Measurements from ENCODE around the gene REEP5.
"Not testable (repeated sequence)": the region's sequence is repeated elsewhere in the genome, so short reads cannot be mapped to it uniquely, and the experiment has no call there.

Gene REEP5

DNA sequence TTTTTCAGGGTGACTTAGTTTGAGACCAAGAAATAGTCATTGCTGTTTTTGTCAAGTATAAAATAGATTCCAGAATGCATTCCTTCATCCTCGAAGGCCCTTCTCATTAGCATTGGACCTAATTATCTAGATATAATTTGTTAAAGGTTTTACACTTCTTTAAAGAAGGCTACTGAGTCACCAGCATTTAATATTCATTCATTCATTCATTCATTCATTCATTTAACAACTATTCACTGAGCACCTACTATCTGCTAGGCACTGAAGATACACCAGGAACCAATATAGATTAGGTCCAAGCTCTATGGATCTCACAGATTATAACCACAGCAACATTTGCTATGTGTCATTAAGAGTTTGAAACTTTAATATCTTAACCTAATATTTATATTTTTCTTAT, 11.1 kb upstream of the REEP5 start:
- DNase-seq (ENCODE audit: low read depth) = no peak

DNA sequence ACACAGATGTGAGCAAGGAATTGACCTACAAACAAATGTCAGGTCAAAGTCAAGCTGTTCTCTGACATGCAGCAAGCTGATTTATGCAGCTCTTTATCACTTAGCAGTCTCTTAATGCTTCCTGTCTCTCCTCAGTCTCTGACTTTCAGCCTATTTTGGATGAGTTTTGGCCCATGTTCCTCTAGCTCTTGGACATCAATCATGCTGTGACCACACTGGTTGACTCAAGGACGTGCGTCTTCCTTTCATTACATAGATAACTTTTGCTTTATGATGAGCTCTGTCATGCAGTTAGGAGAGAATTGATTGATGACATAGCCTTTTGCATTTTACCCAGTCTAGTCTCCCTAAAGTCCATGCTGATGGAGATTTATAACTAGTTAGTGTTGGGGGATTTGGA, 9.4 kb upstream of the REEP5 start:
- DNase-seq (ENCODE audit: low read depth) = no peak

DNA sequence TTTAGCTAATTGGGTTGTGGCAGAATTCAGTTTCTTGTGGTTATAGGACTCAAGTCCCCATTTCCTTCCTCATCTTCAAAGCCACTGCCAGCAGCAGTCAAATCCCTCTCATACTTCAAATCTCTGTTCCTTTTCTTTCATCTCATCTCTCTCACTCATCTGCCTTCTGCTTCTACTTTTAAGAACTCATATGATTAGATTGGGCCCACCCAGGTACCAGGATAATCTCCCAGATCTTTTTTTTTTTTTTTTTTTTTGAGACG, 8.0 kb upstream of the REEP5 start:
- no peak for DNase-seq (ENCODE audit: low read depth)

DNA sequence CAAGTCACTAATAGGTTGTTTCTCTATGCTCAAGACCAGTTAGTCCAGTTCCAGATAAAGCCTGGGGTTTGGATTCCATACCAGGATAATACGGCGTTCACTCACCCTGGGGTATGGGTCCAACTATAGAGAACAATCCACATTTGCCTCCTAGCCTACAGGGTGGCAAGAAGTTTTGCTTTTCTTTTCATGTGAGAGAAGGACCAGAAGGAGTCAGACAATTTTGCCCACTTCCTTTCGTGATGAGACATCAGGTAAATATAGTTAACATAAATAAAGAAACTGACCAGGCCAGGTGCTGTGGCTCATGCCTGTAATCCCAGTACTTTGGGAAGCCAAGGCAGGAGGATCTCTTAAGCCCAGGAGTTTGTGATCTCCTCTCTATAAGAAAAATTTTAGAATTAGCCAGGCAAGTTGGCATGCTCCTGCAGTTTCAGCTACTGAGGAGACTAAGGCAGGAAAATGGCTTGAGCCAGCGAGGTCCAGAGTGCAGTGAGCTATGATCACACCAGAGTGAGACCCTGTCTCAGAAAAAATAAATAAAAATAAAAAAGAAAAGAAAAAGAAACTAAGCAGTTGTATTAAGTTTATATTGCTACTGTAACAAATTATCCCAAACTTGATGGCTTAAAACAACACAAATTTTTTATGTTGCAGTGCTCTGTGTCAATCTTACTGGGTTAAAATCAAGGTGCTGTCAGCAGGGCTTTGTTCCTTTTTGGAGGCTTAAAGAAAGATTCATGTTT, 7.5 kb upstream of the REEP5 start:
- DNase-seq (ENCODE audit: low read depth) = no peak

DNA sequence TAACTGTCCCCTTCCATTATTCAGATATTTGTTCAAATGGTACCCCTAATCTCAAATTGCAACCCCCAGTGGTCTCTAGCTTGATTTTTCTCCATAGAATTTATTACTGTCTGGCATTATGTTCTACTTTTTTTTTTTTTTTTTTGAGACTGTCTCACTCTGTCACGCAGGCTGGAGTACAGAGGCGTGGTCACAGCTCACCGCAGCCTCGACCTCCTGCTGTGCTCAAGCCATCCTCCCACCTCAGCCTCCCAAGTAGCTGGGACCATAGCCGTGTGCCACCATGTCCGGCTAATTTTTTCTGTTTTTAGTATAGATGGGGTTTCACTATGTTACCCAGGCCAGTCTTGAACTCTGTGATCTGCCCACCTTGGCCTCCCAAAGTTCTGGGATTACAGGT, 2.0 kb upstream of the REEP5 start:
- no peak for DNase-seq (ENCODE audit: low read depth)

DNA sequence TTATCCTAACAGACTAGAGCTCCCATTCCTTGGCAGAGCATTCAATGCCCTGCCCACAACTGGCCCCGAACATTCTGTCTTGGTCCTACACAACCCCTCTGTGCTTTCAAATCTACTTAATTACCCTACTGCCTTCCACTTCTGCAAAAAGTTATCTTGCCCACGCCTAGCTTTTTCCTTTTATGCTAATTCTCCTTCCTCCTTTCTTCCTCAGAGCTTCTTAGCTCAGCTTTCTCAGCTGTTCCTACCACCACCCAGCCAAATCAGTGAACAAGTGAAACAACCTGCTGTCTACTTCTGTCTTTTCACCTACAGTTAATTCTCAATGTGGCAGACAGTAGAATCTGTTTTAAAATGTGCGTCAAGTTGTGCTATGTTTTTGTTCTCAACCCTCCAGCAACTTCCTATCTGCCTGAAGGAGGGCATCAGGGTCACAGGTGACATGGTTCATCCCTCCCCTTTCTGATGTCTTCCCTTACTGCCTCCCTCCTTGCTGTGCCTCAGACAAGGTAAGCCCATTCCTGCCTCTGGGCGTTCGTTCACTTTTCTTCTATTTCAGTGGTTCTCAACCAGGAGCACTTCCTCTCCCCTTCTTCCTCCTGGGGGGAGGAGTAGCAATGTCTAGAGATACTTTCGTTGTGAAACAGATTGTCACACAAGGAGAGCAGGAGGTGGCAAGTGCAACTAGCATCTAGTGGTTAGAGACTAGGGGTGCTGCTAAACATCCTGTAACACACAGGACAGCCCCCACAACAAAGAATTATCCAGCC, 1.3 kb upstream of the REEP5 start:
- DNase-seq (ENCODE audit: low read depth) = no peak

DNA sequence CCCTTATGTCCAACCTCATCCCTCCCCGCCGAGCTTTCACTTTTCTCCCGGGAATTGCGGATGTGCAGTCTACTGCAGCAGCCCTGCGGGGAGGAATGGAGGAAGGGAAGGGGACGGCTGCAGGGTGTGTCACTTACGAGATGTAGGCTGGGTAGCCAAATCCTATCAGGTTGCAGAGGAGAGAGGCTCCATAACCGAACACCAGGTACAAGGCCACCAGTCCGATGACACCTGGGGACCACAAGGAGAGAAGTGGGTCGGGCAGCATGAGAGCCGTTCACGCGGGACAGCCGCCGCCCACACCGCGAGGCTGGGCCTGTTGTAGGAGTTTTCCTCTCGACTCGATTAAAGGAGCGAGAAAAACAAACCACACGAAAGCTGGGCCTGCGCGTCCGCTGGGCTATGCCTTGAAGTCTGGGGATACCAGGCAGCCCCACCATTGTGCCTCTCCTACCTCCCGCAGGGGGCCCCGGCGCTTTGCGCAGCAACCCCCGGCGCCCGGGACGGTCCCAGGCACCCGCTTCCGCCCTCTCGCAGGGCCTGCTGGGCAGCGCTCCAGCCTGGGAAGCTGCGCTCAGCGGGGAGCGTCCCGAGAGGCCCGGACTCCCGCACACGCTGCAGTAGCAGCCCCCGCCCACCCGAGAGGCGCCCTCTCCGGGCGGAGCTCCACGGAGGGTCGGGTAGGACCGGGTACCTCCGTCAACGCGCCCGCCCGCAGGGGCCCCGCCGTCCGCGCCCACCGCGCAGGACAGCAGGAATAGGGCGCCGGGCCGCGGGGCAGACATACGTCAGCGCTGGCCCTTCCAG, 798 bp downstream of the REEP5 start:
- DNase-seq (ENCODE audit: low read depth) = peak; percentile 20

DNA sequence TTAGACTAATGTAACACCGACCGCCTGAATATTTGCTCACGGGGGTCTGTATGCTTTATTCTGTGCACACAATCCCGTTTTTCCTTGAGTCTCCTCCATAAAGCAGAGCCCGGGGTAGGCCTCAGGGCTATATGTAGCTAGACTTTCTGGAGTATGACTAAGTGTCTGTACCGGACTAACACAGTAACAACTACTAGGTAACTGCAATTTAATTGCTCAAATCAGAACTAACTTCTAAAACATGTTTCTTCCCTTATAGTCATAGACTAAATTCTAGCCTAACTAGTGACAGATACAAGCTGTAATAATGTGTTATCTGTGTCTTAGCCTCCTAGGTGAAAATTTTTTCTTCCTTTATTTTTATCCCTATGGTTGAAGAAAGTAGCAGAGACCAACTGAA, 2.1 kb downstream of the REEP5 start:
- DNase-seq (ENCODE audit: low read depth) = no peak

DNA sequence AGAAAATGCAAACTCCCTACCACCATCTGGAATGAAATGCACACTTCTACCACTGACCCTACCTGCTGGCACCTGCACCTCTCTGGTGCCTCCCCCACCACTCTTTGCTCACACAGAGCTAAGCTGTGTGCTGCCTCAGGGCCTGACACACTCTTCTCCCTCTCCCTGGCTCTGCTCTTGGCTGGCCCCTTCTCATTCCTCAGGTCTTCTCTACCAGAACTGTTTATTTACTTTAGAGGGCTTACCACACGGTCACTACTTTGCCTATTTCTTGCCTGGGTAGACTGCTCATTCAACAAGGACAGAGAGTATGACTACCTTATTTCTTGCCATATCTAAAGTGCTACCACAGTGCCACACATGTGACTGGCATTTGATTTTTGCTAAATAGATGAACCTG, 3.3 kb downstream of the REEP5 start:
- no peak for DNase-seq (ENCODE audit: low read depth)

DNA sequence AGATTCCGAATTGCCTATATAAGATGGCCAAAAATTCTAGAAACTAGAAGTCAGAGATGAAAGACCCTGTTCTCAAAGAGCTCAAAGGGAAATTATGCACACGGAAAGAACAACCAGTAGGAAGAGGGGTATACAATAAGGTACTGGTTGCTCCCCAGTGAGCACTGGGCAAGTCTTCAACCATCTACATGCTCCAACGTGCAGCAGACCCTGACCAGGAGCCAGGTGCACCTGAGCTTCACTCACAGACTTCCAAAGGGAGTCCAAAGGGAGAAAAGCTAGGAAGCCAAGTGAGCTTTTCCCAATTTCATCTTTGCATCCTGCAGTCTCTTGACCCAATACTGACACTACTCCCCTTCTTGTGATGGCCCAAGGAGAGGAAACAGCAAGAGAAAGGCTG, 3.9 kb downstream of the REEP5 start:
- DNase-seq (ENCODE audit: low read depth) = no peak

DNA sequence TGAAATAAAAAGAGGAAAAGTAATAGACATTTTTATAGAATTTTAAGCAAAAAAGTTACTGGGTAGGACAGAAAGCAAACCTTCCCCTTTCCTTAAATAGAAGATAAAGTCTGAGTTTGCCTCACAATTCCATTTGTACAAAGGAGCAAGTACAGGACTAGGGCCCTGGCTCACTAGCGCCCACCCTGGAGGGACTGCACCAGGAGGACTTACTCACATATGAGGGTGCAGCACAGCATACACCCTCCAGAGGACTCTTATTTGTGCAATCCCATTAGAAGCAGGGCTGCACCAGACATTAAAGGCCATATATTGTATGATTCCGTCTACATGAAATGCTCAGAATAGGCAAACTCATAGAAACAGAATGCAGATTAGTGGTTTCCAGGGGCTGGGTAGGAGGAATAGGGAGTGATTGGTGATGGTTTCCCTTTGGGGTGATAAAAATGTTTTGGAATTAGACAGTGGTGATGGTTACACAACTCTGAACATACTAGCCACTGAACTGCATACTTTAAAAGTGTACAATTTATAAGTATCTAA, 4.5 kb downstream of the REEP5 start:
- DNase-seq (ENCODE audit: low read depth) = no peak

DNA sequence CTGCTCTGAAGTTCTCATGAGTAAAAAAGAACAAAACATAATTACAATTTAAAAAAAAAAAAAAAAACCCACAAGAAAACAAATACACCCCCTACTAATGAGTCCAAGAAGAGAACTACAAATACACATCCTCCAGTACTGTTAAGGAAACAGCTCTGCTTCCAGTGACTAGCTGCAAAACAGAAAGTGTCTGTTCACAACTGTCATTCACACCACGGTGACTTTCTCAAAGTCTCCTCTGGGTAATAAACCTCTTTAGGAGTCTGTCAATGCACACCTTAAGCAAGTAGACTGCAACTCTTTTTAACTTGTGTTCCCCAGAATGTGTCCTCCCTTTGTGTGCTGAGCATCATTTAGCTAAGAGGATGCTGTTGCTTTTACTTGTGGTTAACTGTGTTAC, 6.2 kb downstream of the REEP5 start:
- DNase-seq (ENCODE audit: low read depth) = no peak

DNA sequence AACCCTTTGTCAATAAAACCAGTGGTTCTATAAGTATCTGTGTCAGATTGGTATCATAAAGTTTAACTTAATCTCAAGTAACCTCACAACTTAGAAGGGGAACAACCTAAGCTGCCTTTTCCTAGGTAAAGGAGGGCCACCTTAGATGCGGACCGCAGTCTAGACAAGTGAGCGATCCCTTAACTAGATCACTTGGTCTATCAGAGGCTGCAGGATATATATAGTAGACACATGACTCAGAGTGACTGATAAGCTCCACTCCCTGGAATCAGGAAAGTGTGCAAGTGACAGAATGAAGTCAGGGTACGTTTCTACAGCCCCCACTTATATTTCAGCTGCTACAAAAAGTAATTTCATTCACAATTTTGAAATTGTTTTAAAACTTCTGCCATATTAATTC, 7.4 kb downstream of the REEP5 start:
- no peak for DNase-seq (ENCODE audit: low read depth)

DNA sequence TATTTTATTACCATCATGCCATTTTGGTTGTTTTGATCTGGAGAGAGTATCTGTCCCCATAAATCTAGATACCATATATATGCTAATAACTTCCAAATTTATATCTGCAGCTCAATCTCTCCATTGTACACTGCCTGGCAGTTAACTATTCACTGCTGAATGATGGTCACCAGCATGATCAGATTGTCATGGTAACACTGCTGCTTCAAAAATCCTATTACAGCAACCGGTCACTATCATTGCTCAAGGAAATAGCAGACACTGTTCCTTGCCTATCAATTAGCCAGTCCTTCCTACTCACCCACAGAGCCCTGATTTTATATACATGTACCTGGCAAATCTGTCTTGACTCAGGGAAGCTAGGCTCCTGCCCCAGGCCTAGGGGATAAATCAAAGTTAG, 11.5 kb downstream of the REEP5 start:
- no peak for DNase-seq (ENCODE audit: low read depth)

DNA sequence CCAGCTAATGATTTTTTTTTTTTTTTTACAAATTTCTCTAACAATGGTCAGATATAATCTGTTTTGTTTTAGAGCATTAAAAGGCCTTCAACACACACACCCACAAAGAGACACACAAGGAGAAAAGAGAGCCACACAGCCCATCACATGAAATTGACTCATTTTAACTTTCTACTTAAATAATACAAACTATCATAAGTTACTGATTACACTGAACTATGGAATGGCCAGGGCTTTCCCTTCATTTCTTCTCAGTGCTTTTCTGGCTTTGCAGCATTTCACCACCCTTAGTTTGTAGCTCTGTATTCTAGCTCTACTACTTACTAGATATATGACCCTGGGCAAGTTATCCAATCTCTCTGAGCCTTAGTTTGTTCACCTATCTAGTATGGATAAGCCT, 13.2 kb downstream of the REEP5 start:
- no peak for DNase-seq (ENCODE audit: low read depth)

DNA sequence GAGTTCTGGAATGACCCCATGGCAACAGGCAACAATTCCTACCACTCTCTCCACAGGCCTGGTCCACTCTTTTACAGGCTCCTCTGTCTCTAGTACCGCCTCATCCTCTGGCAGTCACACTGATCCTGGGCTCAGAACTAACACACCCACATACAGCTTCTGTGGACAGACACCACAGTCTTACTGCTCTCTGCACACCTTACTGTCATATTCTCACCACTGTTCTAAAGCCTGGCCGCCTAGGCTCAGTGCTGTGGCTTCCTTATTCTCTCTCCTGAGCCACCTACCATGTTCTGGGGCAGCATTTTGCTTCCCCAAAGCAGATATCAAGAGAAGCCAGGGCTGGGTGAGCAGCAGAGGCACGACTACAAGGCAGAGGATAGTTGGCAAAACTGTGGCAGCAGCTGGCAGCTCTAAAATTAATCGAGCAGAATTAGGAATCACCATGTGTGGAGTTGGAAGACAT, 14.8 kb downstream of the REEP5 start:
- DNase-seq (ENCODE audit: low read depth) = no peak

DNA sequence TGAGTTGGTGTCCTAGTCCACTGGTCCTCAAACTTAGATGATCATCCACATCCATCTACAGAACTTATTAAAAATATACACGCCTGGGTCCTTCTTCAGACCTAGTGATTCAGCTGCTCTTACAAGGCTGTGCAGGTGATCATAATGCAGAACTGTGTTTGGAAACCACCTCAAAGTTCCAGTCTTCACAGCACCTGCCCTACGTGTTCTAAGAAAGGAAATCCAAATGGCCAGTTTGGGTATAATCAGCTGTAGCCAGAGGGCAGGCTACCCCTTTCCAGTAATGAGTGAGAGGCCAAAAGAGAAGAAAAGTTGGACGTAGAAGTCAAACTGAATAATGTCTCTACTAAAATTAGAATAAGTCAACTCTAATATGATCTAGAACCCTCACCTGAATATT, 15.4 kb downstream of the REEP5 start:
- DNase-seq (ENCODE audit: low read depth) = no peak

DNA sequence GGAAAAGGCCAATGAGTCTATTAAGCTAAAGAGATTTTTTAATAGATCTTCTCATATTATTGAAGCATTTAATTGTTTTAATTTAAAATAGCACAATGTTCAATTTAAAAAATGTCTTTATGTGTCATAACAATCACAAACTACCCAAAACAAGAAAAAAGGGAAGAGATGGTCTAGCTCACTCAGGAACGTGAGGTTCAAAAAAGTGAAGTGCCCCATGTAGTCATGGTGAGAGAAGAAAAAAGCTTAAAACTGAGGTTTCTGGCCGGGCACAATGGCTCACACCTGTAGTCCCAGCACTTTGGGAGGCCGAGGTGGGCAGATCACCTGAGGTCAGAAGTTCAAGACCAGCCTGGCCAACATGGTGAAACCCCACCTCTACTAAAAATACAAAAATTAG, 17.0 kb downstream of the REEP5 start:
- DNase-seq (ENCODE audit: low read depth) = not testable (repeated sequence)

DNA sequence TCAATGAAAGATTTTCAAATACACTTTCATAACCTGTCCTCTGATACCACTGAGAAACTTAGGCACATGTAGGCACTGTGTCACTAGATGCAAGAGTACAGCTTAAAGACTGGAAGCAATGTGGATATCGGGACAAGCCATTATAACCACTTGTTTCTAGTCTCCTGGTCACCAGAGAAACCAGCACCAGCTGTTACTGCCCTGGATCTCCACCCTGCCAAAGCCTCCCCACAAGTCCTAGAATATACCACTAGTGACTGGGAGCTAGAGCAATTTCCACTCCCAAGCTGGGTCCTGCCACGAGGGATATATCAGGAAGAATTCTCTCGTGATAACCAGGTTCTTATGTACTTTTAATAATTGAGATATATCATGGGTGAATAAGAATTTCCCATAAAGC, 19.5 kb downstream of the REEP5 start:
- no peak for DNase-seq (ENCODE audit: low read depth)

DNA sequence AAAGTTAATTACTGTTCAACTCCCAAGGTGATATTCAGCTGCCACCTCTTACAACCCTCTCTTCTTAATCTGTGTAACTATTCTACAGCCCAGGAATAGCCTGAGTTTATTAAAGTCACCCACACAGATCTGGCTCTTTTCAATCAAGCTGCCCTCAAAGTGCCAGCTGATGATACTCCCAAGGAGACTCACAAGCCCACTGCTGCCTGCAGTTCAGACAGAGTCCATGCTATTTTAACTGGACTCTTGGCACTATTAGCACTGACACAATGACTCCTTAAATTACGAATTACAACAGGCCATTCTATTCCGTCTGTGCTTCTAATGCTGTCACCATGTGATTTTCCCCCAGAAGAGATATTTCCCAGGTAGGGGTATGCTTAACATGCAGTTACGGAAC, 26.3 kb downstream of the REEP5 start:
- DNase-seq (ENCODE audit: low read depth) = no peak

DNA sequence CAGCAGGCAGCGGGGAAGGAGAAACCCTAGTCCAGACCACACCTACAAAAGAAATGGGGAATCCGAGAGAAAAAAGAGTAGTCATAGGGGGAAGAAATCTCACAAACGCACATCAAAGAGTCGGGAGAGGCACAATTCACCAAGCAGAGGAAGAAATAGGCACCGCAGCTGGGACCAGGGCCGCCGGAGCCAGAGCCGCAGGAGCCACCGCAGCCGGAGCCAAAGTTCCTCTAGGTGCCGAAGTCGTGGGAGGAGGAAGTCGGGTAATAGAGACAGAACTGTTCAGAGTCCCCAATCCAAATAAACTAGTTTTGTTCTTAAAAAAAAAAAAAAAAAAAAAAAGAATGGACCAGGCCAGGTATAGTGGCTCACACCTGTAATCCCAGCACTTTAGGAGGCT, 29.3 kb downstream of the REEP5 start:
- no peak for DNase-seq (ENCODE audit: low read depth)

DNA sequence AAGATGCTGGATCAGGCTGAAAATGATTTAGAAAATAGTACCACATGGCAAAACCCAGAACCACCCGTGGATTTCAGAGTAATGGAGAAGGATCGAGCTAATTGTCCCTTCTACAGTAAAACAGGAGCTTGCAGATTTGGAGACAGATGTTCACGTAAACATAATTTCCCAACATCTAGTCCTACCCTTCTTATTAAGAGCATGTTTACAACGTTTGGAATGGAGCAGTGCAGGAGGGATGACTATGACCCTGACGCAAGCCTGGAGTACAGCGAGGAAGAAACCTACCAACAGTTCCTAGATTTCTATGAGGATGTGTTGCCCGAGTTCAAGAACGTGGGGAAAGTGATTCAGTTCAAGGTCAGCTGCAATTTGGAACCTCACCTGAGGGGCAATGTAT, 30.0 kb downstream of the REEP5 start:
- not testable (repeated sequence) for DNase-seq (ENCODE audit: low read depth)

DNA sequence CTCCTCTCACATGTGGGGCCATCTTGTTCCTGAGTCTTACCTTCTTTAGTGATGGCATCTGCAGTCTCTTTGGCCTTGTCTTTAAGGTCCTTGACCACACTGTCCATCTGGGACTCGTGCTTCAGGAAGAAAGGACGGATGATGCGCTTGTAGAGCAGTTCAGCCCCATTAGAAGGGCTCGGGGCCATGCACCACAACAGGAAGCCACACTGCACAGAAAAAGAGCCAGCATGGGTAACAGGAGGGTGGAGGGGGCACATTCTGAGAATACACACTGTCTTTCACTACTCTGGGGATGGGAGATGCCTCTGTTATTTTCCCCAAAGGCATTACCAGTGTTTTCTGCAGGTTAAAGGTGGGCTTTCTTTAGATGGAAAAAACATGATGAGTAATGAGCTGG, 35.1 kb downstream of the REEP5 start:
- no peak for DNase-seq (ENCODE audit: low read depth)
